Mesenteric fat pad (tissue), 1 donor: ENCODE data around the gene ZCCHC24. TPM values are rescaled to one million over a fixed set of nuclear protein-coding genes. Genes with fewer than 3 reads are reported as not detected.

Experiments used
- DNase-seq: peaks from one replicate; pipeline ENCODE4 v3.0.0-alpha.2; 2020; ENCODE audit warnings: low spot score
- total RNA-seq: library from RNA; stranded (reverse); fragmentation: NEBNext Ultra II Directional; extraction: Animal tissue kit (Norgen Biotek cat#: 25700); gene quantifications from one replicate; pipeline ENCODE4 v1.2.1, GENCODE V29; 2021
- donor health status: DM: yes; HTN: yes; CAD: no.

ZCCHC24 gene
- total RNA-seq, 1 donor from 2014 or later, result 90.8 TPM

DNA sequence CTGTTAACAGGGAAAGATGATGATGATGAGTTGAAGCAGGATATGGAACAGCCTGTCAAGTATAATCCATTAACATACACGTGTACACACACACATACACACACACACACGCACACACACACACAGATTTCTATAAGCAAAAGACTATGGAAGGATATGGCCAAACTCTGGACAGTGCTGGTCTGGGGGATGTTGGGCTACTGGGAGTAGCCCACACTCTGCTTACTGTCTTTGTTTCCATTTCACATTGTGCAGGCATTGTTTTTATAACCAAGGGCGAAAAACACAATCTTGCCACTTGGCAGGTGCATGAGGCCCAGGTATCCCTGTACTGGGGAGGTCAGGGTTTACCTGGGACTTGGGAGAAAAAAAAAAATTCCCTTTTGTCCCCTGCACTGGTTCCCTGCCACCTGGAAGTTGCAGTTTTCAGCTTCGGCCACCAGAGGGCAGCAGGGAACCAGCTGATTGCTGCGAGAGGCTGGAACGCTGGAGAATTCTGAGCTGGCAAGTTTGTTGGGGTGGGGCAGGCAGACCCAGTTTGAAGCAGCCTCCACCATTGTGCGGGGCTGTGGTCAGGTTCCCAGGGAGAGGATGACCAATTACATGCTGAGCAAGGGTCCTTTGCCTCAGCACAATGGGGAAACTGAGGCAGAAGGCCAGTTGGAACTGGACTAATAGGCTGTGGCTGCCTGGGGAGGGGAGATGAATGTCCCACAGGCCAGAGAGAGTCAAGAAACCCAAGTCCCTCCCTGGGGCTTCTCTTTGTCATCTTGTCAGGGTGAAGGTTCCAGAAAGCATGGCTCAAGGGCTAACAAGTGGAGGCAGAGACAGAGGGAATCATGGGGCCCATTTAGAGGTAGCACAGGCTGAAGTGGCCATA, 70.9 kb downstream of the ZCCHC24 start:
- DNase-seq, result peak; percentile 93

DNA sequence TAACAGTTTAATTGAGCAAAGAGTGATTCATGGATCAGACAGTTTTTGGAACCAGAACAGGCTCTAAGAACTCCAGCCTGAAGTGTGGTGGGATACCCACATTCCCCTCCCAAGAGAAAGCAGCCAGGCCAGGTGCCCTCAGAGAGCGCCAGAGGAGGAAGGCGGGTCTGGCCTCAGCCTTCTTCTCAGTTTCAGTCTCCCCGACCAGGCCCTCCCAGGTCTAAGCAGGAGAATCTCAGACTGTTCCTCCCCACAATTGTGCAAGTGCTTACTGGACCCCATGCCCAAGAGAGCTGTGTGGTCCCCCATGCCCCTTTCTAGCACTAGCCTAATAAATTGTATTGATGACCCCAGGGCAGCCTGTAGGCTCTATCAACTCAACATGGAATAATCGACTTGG, 72.6 kb downstream of the ZCCHC24 start:
- DNase-seq, result peak; percentile 57

DNA sequence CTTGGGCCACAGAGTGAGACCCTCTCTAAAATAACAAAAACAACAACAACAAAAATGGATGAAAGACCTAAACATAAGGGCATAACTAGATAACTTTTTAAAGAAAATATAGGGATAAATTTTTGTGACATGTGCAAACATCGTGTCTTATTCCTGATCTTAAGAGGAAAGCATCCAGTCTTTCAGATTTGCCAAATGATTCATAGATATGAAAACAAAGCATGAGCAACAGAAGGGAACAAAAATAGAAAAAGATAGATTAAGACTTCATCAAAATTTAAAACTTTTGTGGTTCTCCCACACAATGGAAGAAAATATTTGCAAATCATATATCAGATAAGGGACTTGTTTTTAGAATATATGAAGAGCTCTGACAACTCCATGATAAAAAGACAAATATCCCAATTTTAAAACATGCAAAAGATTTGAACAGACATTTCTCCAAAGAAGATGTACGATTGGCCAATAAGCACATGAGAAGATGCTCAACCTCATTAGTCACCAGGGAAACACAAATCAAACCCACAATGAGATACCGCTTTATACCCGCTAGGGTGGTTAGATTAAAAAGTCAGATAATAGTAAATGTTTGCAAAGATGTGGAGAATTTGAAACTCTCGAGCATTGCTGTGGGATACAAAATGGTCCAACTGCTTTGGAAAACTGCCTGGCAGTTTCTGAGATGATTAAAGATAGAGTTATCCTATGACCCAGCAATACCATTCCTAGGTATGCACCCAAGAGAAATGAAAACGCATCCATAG, 77.8 kb downstream of the ZCCHC24 start:
- DNase-seq, result no peak

DNA sequence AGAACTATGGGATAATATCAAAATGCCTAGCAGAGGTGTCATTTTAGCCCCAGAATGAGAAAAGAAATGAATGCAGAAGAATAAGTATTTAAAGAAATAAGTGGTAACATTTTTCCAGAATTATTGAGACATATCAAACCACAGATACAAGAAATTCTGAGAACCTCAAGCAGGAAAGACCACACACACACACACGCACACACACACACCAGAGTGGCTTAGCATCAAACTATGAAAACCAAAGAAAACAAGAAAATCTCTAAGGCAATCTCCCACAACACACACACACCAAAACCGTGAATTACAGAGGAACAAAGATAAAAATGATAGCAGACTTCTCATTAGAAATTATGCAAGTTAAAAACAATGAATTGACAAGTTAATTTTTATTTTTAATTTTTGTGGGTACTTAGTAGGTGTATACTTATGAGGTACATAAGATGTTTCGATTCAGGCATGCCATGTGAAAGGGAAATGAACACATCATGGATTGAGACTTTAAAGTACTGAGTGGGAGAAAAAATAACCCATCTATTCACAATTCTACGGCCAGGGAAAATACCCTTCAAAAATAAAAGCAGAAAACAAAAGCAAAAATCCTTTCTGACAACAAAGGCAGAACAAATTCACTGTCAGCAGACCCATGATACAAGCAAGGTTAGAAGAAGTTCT, 83.6 kb downstream of the ZCCHC24 start:
- no peak for DNase-seq

DNA sequence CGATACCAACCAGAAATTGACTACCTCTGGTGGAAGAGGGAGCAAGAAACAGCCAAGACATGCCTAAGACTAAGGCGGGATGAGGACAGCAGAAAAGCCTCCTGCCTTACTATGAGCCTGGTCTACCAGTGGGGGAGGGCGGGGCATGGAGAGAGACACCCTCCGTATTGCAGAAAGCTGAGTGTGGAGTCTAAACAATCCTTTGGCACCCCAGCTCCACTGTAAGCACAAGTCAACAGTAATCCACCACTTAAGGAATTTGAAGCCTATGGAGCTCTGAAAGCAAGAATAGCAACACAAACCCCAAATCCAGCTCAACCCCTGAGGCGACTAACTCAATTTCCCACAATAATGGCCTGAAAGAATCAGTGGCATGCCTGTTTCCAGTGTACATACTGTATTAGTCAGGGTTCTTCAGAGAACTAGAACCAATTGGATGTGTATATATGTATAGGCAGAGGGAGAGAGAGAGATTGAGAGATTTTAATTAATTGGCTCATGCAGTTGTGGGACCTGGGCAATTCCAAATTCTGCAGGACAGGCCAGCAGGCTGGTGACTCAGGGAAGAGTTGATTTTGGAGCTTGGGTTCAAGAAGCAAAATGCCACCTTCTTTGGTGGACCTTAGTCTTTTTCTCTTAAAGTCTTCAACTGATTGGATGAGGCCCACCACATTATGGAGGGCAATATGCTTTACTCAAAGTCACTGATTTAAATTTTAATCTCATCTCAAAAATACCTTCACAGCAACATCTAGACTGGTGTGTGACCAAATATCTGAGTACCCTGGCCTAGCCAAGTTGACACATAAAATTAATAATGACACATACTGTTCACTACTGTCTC, 84.7 kb downstream of the ZCCHC24 start:
- peak; percentile 51 for DNase-seq

DNA sequence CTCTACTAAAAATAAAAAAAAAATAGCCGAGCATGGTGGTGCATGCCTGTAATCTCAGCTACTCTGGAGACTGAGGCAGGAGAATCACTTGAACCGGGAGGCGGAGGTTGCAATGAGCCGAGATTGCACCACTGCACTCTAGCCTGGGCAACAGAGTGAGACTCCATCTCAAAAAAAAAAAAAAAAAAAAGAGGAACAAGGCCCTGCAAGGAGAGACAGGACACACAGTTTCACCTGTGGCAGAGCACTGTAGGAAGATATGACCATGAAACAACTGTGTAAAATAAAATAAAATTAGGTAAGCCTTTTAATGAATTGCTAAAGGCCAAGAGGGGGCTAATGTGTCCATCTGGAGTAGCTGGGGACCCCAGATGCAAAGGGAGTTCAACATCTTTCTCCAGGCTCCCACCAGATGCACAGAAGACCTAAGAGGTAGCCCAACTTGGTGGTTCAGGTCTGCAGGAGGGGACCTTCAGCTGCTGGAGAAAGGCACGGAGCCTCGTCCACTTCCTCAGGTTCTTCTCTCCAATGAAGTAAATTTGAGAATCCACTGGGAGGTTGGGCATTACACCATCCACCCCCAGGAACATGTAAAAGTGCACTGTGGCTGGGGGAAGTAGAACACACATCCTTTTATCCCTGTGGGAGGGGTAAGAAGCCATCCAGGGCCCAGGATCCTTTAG, 85.5 kb downstream of the ZCCHC24 start:
- no peak for DNase-seq

DNA sequence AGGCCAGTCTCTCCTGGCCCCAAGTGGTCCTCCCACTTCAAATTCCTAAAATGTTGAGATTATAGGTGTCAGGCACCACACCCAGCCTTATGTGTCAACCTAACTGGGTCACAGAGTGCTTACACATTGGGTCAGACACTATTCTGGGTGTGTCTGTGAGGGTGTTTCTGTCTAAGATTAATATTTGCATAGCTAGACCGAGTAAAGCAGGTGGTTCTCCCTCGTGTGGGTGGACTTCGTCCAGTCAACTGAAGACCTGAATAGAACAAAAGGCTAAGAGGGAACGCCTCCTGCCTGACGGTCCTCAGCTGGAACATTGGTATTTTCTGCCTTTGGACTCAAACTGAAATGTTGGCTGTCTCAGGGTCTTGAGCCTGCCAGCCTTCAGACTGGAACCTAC, 86.6 kb downstream of the ZCCHC24 start:
- peak; percentile 37 for DNase-seq

DNA sequence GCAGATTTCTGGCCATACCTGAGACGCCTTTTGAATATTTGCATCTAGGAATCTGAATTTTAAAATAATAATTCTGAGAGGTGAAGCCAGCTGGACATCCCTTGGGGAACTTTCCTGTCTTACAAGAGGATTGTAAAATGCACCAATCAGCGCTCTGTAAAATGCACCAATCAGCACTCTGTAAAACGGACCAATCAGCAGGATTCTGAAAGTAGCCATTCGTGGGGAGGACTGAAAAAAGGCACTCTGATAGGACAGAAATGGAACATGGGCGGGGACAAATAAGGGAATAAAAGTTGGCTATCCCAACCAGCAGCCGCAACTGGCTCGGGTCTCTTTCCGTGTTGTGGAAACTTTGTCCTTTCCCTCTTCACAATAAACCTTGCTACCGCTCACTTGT, 88.2 kb downstream of the ZCCHC24 start:
- no peak for DNase-seq

DNA sequence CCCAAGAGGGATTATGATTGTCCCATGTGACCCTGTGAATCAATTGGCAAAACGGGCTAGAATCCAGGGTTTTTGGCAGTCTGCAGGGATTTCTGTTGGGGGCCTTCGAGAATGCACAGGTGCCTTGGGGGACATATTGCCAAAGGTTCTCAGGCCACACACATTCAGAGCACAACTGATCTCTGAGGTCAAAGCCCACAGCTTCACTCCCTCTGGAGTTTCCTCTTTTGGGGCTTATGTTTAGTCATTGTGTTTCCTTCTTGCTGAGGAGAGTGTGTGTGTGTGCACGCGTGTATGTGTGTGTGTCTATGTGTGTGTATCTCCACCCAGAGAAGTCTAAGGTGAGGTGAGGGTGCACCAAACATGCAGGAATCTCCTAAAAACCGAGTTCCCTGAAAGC, 89.3 kb downstream of the ZCCHC24 start:
- DNase-seq, result peak; percentile 26

DNA sequence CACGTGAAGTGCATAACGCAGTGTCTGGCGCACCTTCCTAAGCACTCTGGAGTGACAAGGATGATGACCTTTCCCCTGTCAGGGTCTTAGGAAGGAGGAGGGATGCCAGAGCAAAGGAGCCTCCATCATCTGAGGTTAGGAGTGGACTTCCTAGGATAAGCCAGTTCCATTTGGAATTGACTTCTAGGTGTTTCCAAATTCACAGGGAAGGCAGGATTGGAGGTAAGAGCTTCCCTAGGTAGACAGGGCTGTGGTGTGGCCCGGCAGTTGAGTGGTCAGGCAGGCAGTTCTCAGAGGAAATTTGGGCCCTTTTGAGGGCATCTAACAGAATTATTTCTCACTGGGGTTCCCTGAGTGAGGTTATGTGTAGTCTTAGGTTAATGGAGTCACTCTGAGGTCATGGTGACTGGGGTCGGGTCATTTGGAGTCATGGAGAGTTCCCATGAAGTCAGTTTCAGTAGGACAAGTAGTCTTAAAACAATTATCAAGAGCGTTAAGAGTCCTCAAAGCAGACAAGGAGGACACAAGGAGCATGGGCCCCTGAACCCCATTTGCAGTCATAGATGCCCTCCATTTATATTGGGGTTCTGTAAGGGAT, 89.9 kb downstream of the ZCCHC24 start:
- DNase-seq, result no peak

DNA sequence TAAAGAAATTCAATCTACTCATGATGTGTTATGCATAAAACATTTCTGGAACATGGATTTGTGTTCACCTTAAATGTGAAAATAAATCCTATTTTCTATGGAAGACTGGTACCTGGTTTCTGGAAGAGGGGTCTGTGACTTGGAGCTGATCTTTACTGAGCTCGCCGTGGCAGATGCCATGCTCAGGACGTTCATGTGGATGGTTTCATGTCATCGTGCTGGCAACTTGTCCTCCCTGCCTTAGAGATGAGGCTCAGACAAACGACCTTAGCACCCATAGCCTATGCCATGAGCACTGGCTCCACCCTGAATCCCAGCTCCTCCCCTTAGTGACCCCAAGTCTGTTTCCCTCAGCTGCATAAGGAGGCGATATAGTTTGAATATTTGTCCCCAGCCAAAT, 90.8 kb downstream of the ZCCHC24 start:
- DNase-seq, result no peak

DNA sequence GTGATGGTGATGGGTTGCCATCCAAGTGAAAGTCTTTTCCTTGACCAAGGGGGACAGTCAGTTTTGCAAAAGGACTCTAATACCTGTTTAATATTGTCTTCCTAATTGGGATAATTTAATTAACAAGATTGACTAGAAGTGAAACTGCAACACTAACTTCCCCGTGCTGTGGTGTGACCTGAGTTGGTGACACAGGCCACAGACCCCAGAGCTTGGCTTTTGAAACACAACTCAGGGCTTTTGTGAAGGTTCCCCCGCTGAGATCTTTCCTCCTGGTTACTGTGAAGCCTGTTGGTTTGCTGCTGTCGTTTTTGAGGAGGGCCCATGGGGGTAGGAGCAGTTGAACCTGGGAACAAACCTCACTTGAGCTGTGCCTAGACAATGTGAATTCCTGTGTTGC, 91.3 kb downstream of the ZCCHC24 start:
- no peak for DNase-seq

DNA sequence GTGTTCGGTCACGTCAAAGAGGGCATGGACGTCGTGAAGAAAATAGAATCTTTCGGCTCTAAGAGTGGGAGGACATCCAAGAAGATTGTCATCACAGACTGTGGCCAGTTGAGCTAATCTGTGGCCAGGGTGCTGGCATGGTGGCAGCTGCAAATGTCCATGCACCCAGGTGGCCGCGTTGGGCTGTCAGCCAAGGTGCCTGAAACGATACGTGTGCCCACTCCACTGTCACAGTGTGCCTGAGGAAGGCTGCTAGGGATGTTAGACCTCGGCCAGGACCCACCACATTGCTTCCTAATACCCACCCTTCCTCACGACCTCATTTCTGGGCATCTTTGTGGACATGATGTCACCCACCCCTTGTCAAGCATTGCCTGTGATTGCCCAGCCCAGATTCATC, 91.7 kb downstream of the ZCCHC24 start:
- no peak for DNase-seq

DNA sequence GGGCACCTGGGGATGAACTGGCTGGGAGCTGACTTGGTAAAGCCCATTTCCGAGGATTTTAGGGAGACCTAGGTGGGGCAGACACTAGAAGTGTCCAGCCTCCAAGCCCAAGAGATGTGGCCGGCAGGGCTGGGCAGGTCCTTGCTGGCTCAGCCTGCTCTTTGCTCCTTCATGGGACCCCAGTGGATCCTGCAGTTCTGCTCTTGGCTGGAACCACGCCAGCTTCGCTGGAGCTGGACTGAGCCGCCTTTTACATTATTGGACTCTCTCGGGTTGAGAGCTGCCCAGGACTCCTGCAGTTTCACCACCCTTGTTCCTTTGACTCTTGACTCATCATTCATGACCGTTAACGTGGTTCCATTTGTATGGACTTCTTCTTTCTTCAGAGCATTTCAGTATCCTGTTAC, 92.4 kb downstream of the ZCCHC24 start:
- DNase-seq, result peak; percentile 89

DNA sequence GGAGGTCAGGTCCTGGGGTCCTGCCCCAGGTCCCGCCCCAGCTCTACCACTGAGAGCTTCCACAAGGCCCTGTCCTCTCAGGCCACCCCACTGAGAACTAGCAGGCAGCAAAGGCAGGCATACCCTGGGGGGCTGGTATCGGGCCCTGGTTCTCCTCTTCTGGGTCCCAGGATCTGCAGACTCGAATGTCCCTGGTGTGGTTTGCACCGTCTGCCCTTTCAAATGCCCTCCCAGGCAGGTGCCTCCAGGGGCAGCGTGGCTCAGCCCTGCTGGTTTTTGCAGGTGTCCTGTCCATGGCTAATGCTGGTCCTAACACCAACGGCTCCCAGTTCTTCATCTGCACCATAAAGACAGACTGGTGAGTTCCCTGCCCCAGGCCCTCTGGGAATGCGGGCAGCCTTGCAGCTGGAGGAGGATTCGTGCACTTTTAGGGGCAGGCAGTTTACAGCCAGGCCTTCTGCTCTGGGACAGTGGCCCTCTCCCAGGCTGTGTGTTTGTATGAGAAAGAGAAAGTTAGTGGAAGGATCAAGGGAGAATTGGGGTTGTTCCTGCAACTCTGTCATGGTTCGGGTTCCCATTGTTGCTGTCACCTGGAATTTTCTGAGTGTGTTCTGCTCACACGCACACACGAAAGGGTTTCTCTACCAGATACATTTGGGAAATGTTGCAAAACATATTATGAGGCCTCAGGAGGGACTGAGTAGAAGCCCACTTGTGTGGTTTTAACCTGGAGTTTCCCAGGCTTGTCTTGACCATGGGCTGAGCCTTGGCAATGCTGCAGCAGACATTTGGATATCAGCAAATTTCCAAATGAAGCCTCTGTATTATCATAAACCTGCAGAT, 93.2 kb downstream of the ZCCHC24 start:
- no peak for DNase-seq

DNA sequence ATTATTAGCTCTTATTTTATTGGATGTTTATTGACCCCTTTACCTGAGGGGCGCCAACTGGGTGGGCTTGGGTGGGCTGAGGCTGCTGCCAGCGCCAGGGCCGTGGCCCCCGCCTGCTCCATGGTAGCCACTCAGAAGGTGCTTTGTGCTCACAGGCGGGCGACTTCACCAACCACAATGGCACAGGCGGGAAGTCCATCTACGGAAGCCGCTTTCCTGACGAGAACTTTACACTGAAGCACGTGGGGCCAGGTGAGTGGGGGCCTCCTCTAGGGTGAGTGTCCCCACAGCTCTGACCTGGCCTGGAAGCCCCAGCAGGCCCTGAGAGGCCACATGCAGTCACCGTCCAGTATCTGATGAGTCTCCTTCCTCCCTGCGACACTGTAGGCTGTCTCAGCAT, 94.1 kb downstream of the ZCCHC24 start:
- DNase-seq, result peak; percentile 77

DNA sequence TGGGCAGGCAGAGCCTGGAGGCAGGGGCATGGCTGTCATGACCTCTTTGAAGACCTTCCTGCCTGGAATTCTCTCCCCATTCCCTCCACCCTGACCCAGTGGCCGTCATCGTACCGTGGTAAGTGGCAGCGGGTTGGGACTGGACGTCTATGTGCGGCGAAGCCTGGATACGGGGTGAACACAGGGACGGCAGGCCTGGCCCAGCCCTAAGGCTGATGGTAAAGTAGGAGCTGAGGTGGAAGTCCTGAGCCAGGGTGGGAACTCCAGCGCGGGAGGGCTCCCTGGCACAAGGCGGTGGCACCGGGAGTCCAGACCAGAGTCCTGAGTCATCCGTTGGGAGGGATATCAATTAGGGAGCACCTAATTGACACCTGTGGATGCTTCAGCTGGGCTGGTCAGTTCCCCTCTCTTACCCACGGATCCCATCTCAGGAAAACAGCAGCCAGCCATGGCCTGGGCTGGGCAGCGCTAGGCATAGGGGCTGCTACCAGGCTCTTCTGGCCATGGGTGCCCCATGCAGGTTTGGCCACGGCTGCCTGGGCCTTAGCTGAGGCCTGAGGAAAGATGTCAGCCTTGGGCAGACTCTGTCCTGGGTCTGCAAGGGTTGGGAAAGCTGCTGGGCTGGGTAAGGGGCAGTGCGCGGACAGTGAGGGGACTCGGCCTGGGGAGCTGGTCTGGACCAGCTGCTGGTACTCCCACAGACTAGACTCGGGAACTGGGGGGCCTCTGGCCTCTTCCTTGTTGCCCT, 94.8 kb downstream of the ZCCHC24 start:
- DNase-seq, result peak; percentile 82

DNA sequence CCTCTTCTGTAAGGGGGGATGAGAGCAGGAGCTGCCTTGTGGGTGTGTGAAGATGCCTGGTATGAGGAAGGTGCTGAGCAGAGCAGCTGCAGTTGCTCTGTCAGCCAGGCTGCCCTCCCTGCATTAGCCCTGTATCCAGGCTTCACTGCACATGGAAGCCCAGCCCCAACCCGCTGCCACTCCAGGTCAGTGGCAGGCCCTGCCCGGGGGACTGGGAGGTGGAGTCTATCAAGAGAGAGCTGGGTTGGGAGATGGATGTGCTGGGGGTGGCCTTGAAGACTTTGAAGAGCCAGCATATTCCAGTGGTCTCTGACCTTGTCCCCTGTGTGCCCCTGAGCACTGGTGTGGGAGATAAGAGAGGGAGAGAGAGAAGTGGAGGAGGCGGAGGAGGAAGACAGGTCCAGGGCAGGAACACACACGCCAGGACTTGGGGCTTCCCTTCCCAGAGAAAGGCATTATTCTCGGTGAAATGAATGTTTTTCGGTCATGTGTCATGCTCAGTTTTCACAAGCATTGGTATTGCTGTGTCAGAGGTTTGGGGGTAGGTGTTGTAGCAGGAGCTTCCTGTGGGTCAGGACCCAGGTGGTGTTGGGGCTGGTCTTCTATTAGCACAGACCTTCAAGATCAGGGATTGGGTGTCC, 95.5 kb downstream of the ZCCHC24 start:
- DNase-seq, result peak; percentile 82
